Measurements from ENCODE around the gene ZNF681. TPM values are rescaled to one million over a fixed set of nuclear protein-coding genes. Genes with fewer than 3 reads are reported as not detected.
"Not testable (repeated sequence)": the region's sequence is repeated elsewhere in the genome, so short reads cannot be mapped to it uniquely, and the experiment has no call there.

ZNF681 gene
- total RNA-seq, 6 experiments from 2014 or later: under 0.01 to 0.49 (median 0.08) TPM

GRCh38 chr19:23698711-23699520 is 59.8 kb downstream of the ZNF681 start:
- Histone ChIP-seq H3K9me3 (no peaks in the 10 kb centered on the region), H3K27me3 (no peaks in the 10 kb centered on the region), H3K4me3 (no peak overlapping the region), H3K4me1 (no peaks in the 10 kb centered on the region), H3K36me3 (no peaks in the 10 kb centered on the region), H3K27ac (no peak overlapping the region)
- WGBS (ENCODE audit: insufficient coverage, low coverage, low lambda C conversion rate, missing lambda C conversion rate): 66% methylated on average over 5 of the region's 6 CpGs
- intact Hi-C loops (cut with DNase I): no loop called here
- DNase-seq (no peak), ATAC-seq (no peak)
- TF ChIP-seq POLR2A (IDR thresholded peaks at IDR 0.05) (no peak), CTCF (IDR thresholded peaks at IDR 0.05) (no peak)

DNA sequence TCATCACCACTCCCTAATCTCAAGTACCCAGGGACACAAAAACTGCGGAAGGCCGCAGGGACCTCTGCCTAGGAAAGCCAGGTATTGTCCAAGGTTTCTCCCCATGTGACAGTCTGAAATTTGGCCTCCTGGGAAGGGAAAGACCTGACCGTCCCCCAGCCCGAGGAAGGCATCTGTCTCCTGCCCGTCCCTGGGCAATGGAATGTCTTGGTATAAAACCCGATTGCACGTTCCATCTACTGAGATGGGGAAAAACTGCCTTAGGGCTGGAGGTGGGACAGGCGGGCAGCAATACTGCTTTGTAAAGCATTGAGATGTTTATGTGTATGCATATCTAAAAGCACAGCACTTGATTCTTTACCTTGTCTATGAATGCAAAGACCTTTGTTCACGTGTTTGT is 65.8 kb downstream of the ZNF681 start:
- DNase-seq; H3K27me3 ChIP-seq; H3K9me3 ChIP-seq; H3K27ac ChIP-seq; ATAC-seq; H3K4me1 ChIP-seq; H3K4me3 ChIP-seq; intact Hi-C loops (cut with DNase I); H3K36me3 ChIP-seq: not testable (repeated sequence)
- WGBS (ENCODE audit: insufficient coverage, low coverage, low lambda C conversion rate, missing lambda C conversion rate): 31% methylated on average over 5 of the region's 9 CpGs

Other genes with a start within 250 kb of the ZNF681 start
- gene ZNF675, start 71.7 kb downstream of the ZNF681 start, total RNA-seq: 1 to 10 TPM; 1.1 to 5.3 (median 2.4) TPM
- gene ZNF726, start 156.0 kb upstream of the ZNF681 start, total RNA-seq: 1 to 10 TPM in 4 of 6 experiments, under 1 TPM in 2; 0.73 to 4.1 (median 1.9) TPM

All from right lobe of liver (tissue), 6 donors.